Epidermal melanocyte (primary cell): ENCODE measurements around the gene KIAA0319L.
A peak's percentile ranks its signal among the peaks of the same experiment; 100 is the strongest.
"Not testable (repeated sequence)": the region's sequence is repeated elsewhere in the genome, so short reads cannot be mapped to it uniquely, and the experiment has no call there.

Source experiments
- DNase-seq: peaks from one replicate; pipeline ENCODE4 v3.0.0; 2011; ENCODE audit warnings: low spot score; ENCODE audit not compliant: insufficient read length

Gene KIAA0319L

GRCh38 chr1:35490250-35490649 is 67.0 kb downstream of the KIAA0319L start:
- DNase-seq = no peak

DNA sequence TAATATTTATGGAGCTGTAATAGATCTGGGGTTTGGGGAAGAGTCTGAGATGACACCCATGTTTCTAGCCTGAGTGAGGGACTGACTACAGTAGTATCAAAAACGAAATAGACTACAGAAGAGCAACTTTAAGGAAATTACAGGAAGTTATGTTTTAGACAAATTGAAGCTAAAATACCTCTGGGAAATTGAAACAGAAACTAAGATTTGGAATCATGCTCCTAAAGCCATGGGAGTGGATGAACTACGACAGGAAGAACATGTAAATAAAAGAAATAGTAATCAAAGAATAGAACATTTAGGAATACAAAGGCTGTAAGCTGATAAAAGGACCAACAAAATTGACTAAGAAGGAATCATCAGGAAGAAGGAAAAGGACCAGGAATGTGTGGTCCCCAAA is 68.9 kb downstream of the KIAA0319L start:
- DNase-seq = no peak

DNA sequence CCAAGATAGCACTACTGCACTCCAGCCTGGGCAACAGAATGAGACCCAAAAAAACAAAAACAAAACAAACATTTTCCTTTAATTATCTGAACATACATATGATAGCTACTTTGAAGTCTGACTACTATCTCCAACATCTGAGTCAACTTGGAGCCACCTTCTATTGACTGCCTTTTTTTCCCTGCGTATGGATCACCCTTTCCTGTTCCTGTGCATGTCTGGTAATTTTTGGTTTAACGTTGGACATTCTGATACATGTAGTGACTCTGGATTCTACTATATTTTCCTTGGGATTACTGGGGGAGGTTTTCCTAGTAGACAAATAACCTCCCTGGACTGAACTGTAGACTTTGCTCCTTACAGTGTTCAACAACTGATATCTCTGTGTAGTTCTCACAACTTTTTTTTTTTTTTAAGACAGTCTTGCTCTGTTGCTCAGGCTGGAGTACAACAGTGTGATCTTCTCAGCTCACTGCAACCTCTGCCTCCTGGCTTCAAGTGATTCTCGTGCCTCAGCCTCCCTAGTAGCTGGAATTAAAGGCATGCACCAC is 70.3 kb downstream of the KIAA0319L start:
- no peak for DNase-seq

DNA sequence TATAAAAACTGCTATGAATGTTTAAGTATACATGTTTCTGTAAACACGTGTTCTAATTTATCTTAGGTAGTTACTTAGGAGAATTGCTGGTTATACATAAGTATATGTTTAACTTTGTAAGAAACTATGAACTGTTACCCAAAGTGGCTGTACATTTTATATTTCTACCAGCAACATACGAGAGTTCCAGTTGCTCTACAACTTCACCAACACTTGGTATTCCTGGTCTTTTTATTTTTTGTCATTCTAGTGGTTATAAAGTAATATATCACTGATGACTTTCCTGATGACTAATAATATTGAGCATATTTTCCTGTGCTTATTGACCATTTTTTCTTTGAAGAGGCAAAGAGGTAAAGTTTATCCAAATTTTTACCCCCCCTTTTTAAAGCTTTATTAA is 76.0 kb downstream of the KIAA0319L start:
- DNase-seq = no peak

DNA sequence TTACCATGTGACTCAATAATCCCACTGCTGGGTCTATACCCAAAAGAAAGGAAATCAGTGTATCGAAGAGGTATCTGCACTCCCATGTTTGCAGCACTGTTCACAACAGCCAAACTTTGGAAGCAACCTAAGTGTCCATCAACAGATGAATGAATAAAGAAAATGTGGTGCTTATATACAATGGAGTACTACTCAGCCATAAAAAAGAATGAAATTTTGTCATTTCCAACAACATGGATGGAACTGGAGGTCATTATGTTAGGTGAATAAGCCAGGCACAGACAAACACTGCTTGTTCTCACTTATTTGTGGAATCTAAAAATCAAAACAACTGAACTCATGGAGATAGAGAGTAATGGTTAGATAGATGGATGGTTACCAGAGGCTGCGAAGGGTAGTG is 79.3 kb downstream of the KIAA0319L start:
- DNase-seq = no peak

DNA sequence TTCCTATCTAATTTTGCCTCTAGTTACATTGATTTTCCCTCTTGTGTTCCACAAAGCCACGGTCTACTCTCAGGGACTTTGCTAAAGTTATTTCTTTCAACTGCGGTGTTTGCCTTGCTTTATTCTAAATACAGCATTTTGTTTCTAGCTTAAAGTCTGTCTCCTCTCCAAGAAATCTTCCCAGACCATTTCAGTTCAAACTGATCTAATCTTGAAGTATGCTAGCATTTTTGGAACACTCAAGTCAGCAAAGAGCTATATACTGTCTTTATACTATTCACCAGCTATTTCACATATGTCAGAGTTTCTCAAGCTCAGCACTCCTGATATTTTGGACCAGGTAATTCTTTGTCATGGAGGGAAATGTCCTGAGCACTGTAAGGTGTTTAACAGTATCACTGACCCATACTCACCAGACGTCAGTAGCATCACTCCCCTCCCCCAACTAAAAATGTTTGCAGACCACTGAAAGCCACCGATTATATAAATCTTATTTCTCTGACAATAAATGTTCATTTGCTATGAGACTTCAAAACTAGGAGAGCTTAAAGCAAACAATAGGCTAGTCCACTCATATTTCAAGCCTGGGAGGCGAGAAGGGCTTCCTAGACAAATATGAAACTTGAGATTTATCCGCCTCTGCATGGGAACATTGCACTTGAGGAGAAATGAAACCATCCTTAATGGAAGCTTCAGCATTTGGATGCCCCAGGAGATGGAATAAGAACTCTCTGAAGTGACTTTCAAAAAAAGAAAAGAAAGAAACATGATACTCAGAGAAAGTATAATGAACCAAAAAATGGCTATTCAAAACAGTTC is 81.1 kb downstream of the KIAA0319L start:
- no peak for DNase-seq

DNA sequence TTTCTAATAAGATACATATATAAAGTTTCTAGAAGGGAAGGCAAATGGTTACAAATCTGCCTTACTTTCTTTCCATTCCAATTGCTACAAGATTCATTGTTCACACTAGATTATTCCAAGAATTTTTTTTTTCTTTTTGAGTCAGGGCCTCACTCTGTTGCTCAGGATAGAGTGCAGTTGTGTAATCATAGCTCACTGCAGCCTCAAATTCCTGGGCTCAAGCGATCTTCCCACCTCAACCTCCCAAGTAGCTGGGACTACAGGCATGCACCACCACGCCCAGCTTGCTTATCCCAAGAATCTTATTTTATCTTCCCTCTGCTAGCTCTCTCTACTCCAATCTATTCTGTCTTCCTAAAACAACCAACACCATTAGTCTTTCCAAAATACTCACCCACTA is 81.8 kb downstream of the KIAA0319L start:
- DNase-seq = no peak

DNA sequence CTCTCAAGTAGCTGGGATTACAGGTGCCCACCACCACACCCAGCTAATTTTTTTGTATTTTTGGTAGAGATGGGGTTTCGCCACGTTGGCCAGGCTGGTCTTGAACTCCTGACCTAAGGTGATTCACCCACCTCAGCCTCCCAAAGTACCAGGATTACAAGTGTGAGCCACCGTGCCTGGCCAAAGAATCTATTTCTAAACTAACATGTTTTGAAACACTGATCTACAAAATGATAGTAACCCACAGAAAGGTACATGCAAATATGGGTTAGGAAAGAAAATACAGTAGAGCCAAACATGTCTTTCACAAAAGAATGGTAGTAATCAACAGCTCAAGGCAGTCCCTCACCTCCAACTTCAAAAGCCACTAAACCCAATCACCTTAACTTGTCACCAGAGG is 84.0 kb downstream of the KIAA0319L start:
- DNase-seq = not testable (repeated sequence)

GRCh38 chr1:35470977-35471613 is 86.1 kb downstream of the KIAA0319L start:
- no peak for DNase-seq

DNA sequence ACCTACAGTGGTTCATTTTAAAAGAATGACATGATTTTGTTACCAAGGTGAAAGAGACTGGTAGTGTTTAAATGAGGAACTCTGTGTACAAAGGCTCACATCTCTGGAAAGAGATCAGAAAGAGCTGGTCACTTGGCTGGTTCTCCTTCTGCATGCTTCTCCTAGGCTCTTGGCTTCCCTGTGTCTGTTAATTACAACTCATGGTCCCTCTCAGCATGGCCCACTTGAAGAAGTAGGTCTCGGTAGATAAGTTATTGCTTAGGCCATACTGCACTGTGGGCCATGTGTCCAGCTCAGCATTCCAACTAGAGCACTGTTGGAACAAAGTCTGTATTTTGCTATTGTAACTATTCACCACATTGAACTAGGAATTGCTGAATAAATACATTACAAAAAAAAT is 91.1 kb downstream of the KIAA0319L start:
- no peak for DNase-seq

- DNase-seq = not testable (repeated sequence)
Observed at GRCh38 chr1:35463749-35464148, 93.5 kb downstream of the KIAA0319L start.

DNA sequence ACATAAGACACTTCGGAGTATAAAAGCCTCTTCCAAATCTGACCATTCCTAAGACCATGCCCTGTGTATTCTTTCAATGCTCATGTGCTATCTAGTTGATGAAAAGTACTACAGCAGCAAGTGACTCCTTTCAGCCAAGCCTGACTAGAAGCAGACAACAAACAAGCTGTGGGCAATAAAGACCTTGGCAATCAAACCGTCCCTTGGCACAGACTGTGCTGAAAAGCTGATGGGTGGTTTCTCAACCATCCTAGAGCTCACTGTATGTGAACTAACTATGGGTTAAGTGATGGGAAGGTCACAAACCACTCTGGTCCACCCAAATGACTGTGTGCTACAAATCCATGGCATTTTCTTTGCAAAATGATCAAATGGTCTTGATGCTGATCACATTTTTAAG is 94.0 kb downstream of the KIAA0319L start:
- no peak for DNase-seq

DNA sequence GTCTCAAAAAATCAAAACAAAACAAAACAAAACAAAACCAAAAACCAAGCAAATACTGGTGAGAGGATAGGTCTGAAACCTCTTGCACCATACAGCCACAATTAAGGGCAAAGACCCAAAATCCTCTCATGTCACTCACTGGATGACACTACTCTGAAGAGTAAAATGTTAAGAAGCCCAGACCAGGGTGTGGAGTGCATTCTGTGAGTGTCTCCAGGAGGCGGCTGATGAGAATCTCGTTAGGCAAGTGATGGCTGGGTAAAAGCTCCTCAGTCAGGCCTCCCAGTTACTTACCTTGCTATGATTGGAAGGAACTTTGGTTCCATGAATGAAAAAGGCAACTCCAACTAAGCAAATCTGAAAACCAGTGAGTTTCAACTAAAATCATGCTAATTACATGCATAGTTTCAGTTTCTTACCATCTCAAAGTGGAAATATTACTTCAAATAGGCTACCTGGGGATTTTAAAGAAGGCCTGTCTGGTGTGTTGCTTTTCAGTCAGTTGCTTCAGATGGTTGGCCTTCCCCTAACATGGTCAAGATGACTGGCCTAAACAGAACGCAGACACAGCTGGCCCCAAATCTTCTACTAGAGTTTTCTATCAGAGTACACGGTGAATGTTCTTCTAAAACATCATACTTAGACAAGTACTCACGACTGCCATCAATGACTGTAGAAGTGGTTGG is 95.1 kb downstream of the KIAA0319L start:
- no peak for DNase-seq

DNA sequence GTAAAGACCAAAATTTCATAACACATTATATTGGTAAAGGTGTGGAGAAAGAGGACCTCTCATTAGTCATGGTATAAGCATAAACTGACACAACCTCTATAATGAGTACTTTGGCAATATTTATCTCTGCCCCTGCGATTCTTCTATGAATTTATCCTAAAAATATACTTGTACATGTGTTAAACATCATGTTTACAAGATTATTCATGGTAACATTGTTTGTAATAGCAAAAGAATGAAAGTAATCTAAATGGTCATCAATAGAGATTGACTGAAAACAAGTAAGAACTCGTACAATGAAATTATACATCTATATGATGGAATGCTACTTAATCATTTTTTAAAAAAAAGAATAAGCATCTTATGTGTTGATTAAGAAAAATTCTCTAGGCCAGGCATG is 96.4 kb downstream of the KIAA0319L start:
- DNase-seq = no peak

- no peak for DNase-seq
Observed at GRCh38 chr1:35454616-35455015, 102.6 kb downstream of the KIAA0319L start.

GRCh38 chr1:35454176-35454575 is 103.0 kb downstream of the KIAA0319L start:
- no peak for DNase-seq

DNA sequence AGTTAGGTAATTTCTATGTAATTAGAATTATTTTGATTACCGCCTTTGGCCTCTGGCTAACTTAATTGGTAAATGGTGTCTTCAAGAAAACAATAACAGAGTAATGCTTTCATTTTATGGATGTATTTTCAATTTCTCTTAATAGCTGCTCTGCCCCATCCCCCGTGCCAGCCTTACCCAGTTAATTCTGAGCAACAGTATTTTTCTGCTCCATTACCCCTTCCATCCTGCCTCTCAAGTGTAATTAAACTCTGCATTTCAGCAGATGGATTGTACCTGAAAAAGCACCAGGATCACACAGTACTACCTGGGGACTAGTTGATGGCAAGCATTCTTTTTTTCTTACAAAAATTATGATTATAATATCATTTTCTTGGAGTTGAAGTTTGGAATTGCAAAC is 104.2 kb downstream of the KIAA0319L start:
- no peak for DNase-seq

DNA sequence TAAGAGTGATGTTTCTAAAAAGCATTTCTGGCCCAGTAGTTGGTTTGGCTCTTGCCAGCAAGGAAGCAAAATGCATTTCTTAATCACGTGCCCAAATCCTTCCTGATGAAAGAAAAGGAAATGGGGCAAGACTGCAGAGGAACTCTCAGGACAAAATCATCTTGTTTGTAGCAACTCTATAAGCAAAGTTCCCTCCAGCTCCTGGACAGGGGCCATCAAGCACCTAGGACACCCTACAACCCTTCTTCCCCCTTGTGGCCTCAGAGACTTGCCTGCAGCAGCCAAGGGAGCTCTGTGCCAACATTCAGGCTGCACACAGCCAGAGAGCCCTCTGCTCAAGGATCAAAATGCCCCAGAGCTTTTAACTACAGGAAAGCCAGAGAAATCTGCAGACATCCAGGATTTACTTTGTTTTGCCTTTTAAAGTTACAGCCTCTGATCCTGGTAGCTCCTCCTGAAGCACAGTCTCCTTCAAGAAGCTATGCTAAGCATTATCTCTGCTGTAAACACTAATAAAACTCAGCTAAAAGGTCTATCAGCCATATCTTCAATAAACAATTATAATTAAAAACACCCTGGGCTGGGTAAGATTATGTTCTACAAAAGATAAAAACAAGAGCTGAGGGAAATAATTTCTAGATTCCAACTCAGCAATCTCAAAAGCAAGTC is 105.0 kb downstream of the KIAA0319L start:
- peak; percentile 49 for DNase-seq

- DNase-seq = peak; percentile 54
Observed at GRCh38 chr1:35451125-35451528, 106.1 kb downstream of the KIAA0319L start.

DNA sequence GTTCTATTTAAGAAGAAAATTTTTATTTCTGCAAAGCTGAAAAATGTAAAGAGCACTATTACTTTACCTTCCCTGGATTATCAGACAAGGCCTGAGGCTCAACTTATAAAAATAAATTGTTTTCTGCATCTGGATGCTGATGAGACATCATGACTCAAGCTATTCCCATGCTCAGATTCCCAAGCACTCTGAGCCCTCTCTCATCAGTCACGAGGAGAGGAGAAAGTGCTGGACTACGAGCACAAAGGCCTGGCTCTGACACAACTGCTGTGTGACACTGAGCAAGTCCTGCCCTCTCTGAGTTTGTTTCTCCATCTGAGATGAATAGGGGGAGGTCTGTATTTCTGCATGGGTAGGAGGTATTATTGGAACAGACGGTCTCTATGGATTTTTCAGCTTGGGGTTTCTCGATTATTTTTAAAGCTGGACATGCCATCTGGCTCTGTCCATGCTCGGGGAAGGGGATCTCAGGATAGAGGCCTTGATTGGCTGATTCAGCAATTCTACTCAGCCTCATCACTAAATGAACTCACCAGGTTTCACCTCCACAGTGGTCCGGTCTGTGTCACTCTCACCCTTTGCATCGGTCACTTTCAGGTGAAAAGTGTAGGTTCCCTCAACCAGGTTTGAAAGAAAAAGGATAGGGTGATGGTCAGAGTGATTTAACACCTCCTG is 107.7 kb downstream of the KIAA0319L start:
- no peak for DNase-seq

GRCh38 chr1:35448344-35448801 is 108.8 kb downstream of the KIAA0319L start:
- peak; percentile 41 for DNase-seq
